Sigmoid colon (tissue), 7 donors: Measurements from ENCODE around the gene LEKR1. TPM values are rescaled to one million over a fixed set of nuclear protein-coding genes. Genes with fewer than 3 reads are reported as not detected.

Experiments
- DNase-seq: peaks from one replicate; pipeline ENCODE4 v3.0.0-alpha.2; 2019
- H3K27ac ChIP-seq, 4 donors: fragments of 200-600 bp; sonication (generic); one replicate each; pipeline ENCODE4 v1.5.1; 2016 to 2019; ENCODE audit warnings: mild to moderate bottlenecking in 1 of 4
- H3K27me3 ChIP-seq, 3 donors: fragments of 200-600 bp; sonication (generic); one replicate each; pipeline ENCODE4 v1.5.1; 2019; ENCODE audit warnings: mild to moderate bottlenecking in 1 of 3
- H3K36me3 ChIP-seq, 4 donors: fragments of 200-600 bp; sonication (generic); one replicate each; pipeline ENCODE4 v1.5.1; 2016 to 2019
- H3K4me1 ChIP-seq, 4 donors: fragments of 200-600 bp; sonication (generic); one replicate each; pipeline ENCODE4 v1.5.1; 2017 to 2019
- H3K4me3 ChIP-seq, 4 donors: fragments of 200-600 bp; sonication (generic); one replicate each; pipeline ENCODE4 v1.5.1; 2017 to 2019; ENCODE audit warnings: mild to moderate bottlenecking in 2 of 4, moderate library complexity in 1 of 4
- H3K9me3 ChIP-seq, 4 donors: fragments of 200-600 bp in 3 of 4; sonication (generic) in 3 of 4; one replicate each; pipeline versions ENCODE4 v1.5.1 to v1.6.1; 2013 to 2019
- EP300 ChIP-seq, 4 donors: sonication (generic); formaldehyde crosslinking; IDR thresholded peaks; one replicate each; pipeline ENCODE4 v1.6.1; 2017; ENCODE audit warnings: antibody characterized with exemption in 4 of 4
- POLR2A ChIP-seq, 2 donors: fragments of 450-650 bp; IDR thresholded peaks; one replicate each; pipeline ENCODE4 v1.6.1; 2016; ENCODE audit warnings: antibody characterized with exemption in 2 of 2, mild to moderate bottlenecking in 2 of 2, moderate library complexity in 2 of 2
- POLR2AphosphoS5 ChIP-seq, 4 donors: sonication (generic); formaldehyde crosslinking; IDR thresholded peaks; one replicate each; pipeline ENCODE4 v1.6.1; 2017; ENCODE audit warnings: antibody characterized with exemption in 4 of 4
- WGBS, 2 donors: extraction: QIAGEN DNeasy Blood & Tissue Kit; methylation state at CpG; one replicate each; pipeline ENCODE4 v1.1.7; 2013; 5-methylcytosine and 5-hydroxymethylcytosine counted together
- intact Hi-C: fragments of 100-400 bp; cut with DNase I; formaldehyde crosslinking; loops from one replicate; pipeline ENCODE4 v1.15.1; 2023
- polyA plus RNA-seq, 3 donors: library from polyadenylated mRNA; stranded (reverse); fragments of 200-250 nt; gene quantifications; one replicate each; pipeline ENCODE4 v1.2.3, GENCODE V29; 2013
- total RNA-seq, 4 donors: library from RNA; depleted of rRNA; stranded (reverse); fragments of >200 nt; gene quantifications; one replicate each; pipeline ENCODE4 v1.1.0, GENCODE V29; 2016
- TF ChIP-seq, protein P1 (sequence below), 4 experiments: fragments of 450-650 bp in 3 of 4; fragments of 200-600 bp in 1 of 4; IDR thresholded peaks; one replicate each; pipeline ENCODE4 v1.5.1; 2016 to 2019; ENCODE audit warnings: antibody characterized with exemption in 4 of 4, mild to moderate bottlenecking in 3 of 4, moderate library complexity in 2 of 4
- donor health status: healthy with polysubstance abuse.
- donor health status: Bipolar disorder and iron deficiency.
- donor health status: healthy.

Gene LEKR1
- total and polyA plus RNA-seq, 7 donors, result 0.36 to 1.7 (median 0.70) TPM; not detected in 1

DNA sequence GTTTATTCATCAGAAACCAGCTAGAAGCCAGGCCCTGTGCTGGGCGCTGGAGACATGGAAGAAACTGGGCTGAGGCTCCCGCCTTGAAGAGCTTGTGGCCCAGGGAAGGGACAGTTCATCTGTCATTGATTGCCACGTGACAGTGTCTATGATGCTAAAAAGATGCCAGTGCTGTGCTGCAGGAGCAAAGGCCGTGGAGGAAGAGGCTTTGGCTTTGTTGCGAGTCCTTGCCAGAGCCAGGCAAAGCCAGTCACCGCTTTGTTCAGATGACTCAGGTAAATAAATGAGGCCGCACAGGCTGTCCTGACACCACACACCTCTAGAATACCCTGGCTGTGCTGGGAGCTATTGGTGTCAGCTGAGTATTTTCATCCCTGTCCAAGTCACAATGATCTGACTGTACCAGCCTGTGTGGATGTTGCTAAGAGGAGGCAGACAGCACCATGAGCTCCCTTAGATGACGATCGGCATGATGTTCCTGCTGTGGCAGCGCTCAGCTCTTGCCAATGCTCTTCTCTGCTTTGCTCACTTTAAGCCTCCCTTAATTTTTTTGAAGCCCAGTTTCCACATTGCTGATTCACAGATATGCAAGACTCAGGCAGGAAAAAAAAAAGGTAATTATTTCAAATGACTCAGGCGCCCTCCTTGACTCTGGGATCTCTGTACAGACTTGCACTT, 256.3 kb downstream of the LEKR1 start:
- H3K9me3 ChIP-seq, result no peaks in the 10 kb centered on the region
- H3K4me1 ChIP-seq, result peaks cover 0 to 51% (median 33%) of the 10 kb centered on the region in 4 donors
- DNase-seq, result no peak
- H3K27ac ChIP-seq, result peak overlapping the region in 1 of 4 donors; percentile 81
- no peak overlapping the region for H3K4me3 ChIP-seq
- WGBS, 2 donors, result 71 to 88% methylated on average over 11 of the region's 11 CpGs
- no peaks in the 10 kb centered on the region for H3K27me3 ChIP-seq
- TF ChIP-seq, protein P1, sequence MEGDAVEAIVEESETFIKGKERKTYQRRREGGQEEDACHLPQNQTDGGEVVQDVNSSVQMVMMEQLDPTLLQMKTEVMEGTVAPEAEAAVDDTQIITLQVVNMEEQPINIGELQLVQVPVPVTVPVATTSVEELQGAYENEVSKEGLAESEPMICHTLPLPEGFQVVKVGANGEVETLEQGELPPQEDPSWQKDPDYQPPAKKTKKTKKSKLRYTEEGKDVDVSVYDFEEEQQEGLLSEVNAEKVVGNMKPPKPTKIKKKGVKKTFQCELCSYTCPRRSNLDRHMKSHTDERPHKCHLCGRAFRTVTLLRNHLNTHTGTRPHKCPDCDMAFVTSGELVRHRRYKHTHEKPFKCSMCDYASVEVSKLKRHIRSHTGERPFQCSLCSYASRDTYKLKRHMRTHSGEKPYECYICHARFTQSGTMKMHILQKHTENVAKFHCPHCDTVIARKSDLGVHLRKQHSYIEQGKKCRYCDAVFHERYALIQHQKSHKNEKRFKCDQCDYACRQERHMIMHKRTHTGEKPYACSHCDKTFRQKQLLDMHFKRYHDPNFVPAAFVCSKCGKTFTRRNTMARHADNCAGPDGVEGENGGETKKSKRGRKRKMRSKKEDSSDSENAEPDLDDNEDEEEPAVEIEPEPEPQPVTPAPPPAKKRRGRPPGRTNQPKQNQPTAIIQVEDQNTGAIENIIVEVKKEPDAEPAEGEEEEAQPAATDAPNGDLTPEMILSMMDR (IDR thresholded peaks at IDR 0.05), result no peak
- TF ChIP-seq POLR2A (IDR thresholded peaks at IDR 0.05) (no peak), POLR2AphosphoS5 (IDR thresholded peaks at IDR 0.05) (no peak), EP300 (IDR thresholded peaks at IDR 0.05) (no peak)
- H3K36me3 ChIP-seq, result no peaks in the 10 kb centered on the region
- intact Hi-C loops, result loop anchor here (2.0 to 5.0 kb wide), 4 partner anchors 320 to 934 kb away; no protein-coding TSS in a partner anchor

DNA sequence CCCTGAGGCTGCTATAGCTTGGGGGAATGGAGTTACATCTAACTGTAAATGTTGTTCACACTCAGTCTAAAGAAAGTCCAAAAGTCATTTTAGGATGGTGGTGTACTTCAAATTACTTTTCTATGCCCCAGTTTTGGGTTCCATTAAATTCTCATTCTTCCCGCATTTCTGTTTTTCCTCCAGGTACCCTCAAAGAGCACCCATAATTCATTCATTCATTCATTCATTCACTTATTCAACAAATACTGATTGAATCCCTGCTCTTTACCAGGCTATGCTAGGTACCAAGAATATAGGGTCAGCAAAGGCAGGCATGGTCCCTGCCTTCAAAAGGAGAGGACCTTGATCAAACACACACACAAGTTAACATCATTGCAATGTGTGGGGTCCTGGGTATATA, 257.7 kb downstream of the LEKR1 start:
- Histone ChIP-seq H3K36me3 (no peaks in the 10 kb centered on the region), H3K27ac (no peak overlapping the region), H3K27me3 (no peaks in the 10 kb centered on the region), H3K9me3 (no peaks in the 10 kb centered on the region), H3K4me1 (peaks cover 0 to 51% (median 37%) of the 10 kb centered on the region in 4 donors), H3K4me3 (no peak overlapping the region)
- TF ChIP-seq POLR2AphosphoS5 (IDR thresholded peaks at IDR 0.05), result no peak
- TF ChIP-seq, protein P1 (IDR thresholded peaks at IDR 0.05), result no peak
- DNase-seq, result no peak
- intact Hi-C loops, result loop anchor here (2.0 to 5.0 kb wide), 4 partner anchors 322 to 935 kb away; no protein-coding TSS in a partner anchor
- 96 to 97% methylated on average over 1 of the region's 1 CpG for WGBS, 2 donors

DNA sequence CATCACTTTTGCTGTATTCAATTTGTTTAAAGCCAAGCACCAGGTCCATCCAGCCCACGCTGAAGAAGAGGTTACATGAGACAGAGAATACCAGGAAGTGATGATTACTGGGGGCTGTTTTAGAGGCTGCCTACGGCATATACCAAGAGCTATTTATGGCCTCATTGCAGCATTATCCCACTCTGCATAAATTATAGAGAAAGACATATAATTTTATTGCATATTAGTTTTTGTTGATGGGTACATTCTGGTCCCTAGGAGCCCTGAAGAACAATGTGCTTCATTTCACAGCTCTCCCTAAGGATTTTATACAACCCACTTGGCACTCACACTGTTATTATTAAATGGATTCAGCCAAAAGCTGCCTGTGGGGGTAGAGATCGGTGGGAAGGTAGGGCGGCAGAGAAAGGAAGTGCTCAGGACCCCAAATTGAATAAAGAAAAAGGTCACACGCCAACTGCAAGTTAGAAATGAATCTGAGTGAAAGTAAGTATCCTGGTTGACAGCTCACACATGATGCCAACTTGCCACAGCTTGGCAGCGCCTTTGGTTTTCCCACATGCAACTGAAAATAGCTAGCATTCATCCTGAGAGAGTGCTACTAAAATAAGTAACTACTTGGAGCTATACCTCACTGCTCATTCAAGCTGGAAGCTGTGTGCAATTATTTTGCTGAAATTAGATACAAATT, 260.1 kb downstream of the LEKR1 start:
- peak; percentile 6 to 79 (median 46) for TF ChIP-seq POLR2AphosphoS5 (IDR thresholded peaks at IDR 0.05)
- TF ChIP-seq POLR2A (IDR thresholded peaks at IDR 0.05), result no peak
- TF ChIP-seq, protein P1 (IDR thresholded peaks at IDR 0.05), result no peak
- TF ChIP-seq EP300 (IDR thresholded peaks at IDR 0.05), result peak; percentile 70 to 97 (median 86)
- Histone ChIP-seq H3K27ac (peak overlapping the region; percentile 98 to 100 (median 99)), H3K36me3 (no peaks in the 10 kb centered on the region), H3K4me3 (no peak overlapping the region), H3K27me3 (no peaks in the 10 kb centered on the region), H3K4me1 (peaks cover 0 to 63% (median 54%) of the 10 kb centered on the region in 4 donors), H3K9me3 (no peaks in the 10 kb centered on the region)
- 80 to 90% methylated on average over 6 of the region's 6 CpGs for WGBS, 2 donors
- intact Hi-C loops, result loop anchor here (2.0 to 5.0 kb wide), 2 partner anchors 45 to 269 kb away; no protein-coding TSS in a partner anchor
- DNase-seq, result peak; percentile 85

DNA sequence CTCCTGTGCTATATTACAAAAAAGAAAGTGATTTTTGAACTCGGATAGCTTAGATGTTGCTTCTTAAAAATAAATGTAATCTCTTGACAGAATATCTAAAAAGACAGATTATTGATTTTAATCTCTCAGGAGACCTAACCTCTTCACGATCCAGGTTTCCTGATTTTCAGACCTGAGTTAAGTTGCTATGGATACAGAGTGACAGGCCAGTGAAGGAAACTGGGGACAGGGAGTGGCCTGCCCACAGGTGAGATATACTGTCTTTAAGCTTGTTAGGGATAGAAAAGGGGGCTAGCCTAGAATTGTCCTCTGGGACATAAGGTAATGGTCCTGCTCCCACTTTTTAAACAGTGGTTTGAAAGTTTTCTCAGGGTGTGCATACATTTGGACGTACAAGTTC, 260.6 kb downstream of the LEKR1 start:
- Histone ChIP-seq H3K27ac (peak overlapping the region; percentile 98 to 100 (median 99)), H3K27me3 (no peaks in the 10 kb centered on the region), H3K36me3 (no peaks in the 10 kb centered on the region), H3K9me3 (no peaks in the 10 kb centered on the region), H3K4me1 (peaks cover 0 to 65% (median 57%) of the 10 kb centered on the region in 4 donors), H3K4me3 (no peak overlapping the region)
- TF ChIP-seq, protein P1 (IDR thresholded peaks at IDR 0.05), result no peak
- TF ChIP-seq EP300 (IDR thresholded peaks at IDR 0.05), result no peak
- no peak for TF ChIP-seq POLR2A (IDR thresholded peaks at IDR 0.05)
- TF ChIP-seq POLR2AphosphoS5 (IDR thresholded peaks at IDR 0.05), result no peak
- DNase-seq, result no peak
- intact Hi-C loops, result loop anchor here (2.0 to 5.0 kb wide), 2 partner anchors 44 to 269 kb away; no protein-coding TSS in a partner anchor
- WGBS, 2 donors, result 75 to 84% methylated on average over 3 of the region's 3 CpGs
